ENCODE measurements around the gene RIMS4.

DNA sequence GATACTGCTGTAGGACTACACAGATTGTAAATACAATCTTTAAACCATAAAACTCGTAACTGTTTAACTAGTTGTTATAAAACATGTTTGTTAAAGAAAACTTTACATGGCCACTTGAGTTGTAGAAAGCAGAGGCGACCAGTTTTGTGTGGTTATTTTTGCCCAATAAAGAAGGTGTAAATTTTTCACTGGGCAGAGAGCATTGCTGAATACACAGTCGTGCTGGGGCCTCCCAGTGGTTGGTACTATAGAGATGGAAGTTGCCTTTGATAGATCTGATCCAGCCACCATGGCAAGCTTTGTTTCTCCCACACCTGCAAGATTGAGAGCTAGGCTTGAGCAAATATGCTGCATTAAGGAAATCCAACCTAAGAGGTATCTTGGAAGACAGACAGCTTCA, 41.2 kb upstream of the RIMS4 start:
- no peak for TF ChIP-seq TAF1 (IDR thresholded peaks at IDR 0.05; ENCODE audit: borderline replicate concordance, low read depth, low read length)
- TF ChIP-seq ZZZ3 (IDR thresholded peaks at IDR 0.05; ENCODE audit: control insufficient read depth, insufficient read length, low read depth) = no peak
- no peak for TF ChIP-seq LARP7 (IDR thresholded peaks at IDR 0.05)
- TF ChIP-seq, protein P1, sequence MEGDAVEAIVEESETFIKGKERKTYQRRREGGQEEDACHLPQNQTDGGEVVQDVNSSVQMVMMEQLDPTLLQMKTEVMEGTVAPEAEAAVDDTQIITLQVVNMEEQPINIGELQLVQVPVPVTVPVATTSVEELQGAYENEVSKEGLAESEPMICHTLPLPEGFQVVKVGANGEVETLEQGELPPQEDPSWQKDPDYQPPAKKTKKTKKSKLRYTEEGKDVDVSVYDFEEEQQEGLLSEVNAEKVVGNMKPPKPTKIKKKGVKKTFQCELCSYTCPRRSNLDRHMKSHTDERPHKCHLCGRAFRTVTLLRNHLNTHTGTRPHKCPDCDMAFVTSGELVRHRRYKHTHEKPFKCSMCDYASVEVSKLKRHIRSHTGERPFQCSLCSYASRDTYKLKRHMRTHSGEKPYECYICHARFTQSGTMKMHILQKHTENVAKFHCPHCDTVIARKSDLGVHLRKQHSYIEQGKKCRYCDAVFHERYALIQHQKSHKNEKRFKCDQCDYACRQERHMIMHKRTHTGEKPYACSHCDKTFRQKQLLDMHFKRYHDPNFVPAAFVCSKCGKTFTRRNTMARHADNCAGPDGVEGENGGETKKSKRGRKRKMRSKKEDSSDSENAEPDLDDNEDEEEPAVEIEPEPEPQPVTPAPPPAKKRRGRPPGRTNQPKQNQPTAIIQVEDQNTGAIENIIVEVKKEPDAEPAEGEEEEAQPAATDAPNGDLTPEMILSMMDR (IDR thresholded peaks at IDR 0.05 in 2 of 3, conservative IDR thresholded peaks at IDR 0.05 in 1 of 3; ENCODE audit: control insufficient read depth in 2 of 3, extremely low read depth in 1 of 3, insufficient read depth in 1 of 3, low read depth in 3 of 3, low read length in 3 of 3) = no peak
- no peak for TF ChIP-seq EZH2 (IDR thresholded peaks at IDR 0.05; ENCODE audit: borderline replicate concordance, control insufficient read depth, low read depth, low read length)
